Measurements from ENCODE around the gene GATA6. TPM values are rescaled to one million over a fixed set of nuclear protein-coding genes. Genes with fewer than 3 reads are reported as not detected.

GATA6 gene
- total RNA-seq, 1 experiment from 2014 or later: 3.3 TPM

GRCh38 chr18:22241921-22242361 is 72.6 kb downstream of the GATA6 start:
- RAD21 ChIA-PET (ENCODE audit: low non-redundant PET in 1 of 2, low total read pairs in 2 of 2, uncharacterized antibody in 2 of 2, unreplicated experiment in 2 of 2): no interaction called here
- Histone ChIP-seq H3K36me3 (ENCODE audit: control insufficient read depth in 1 of 2, insufficient read depth in 2 of 2, low read length in 2 of 2) (no peaks in the 10 kb centered on the region), H3K9me2 (ENCODE audit: insufficient read depth) (no peaks in the 10 kb centered on the region), H3K9me3 (ENCODE audit: control insufficient read depth in 1 of 2, insufficient read depth in 1 of 2, low read depth in 1 of 2, low read length in 2 of 2) (no peaks in the 10 kb centered on the region), H2AFZ (ENCODE audit: low read depth, low read length, poor library complexity, severe bottlenecking) (no peak overlapping the region), H3K27ac (ENCODE audit: low read depth, low read length) (no peak overlapping the region), H3K4me2 (ENCODE audit: low read length) (no peak overlapping the region), H3K27me3 (ENCODE audit: insufficient read depth, low read length) (no peaks in the 10 kb centered on the region), H3K4me1 (ENCODE audit: control insufficient read depth in 1 of 2, insufficient read depth in 2 of 2, low read length in 2 of 2) (no peaks in the 10 kb centered on the region), H4K20me1 (ENCODE audit: insufficient read depth) (no peaks in the 10 kb centered on the region), H3K79me2 (ENCODE audit: insufficient read depth, low read length) (no peaks in the 10 kb centered on the region), H3K9ac (ENCODE audit: low read length) (no peak overlapping the region), H3K4me3 (replicated peaks in 1 of 2; ENCODE audit: low read depth in 1 of 2, low read length in 2 of 2) (no peak overlapping the region)
- POLR2A ChIA-PET: no interaction called here
- no TSS peak for BruUV-seq (replicated peaks)
- intact Hi-C loops (cut with micrococcal nuclease): no loop called here
- TF ChIP-seq ELF1 (IDR thresholded peaks at IDR 0.05; ENCODE audit: borderline replicate concordance, low read depth) (no peak), TCF7L2 (IDR thresholded peaks at IDR 0.05; ENCODE audit: borderline replicate concordance, extremely low read depth, insufficient read depth, insufficient read length) (no peak), ZFX (IDR thresholded peaks at IDR 0.05) (no peak), SRF (IDR thresholded peaks at IDR 0.05; ENCODE audit: low read depth) (no peak), POLR2AphosphoS5 (IDR thresholded peaks at IDR 0.05; ENCODE audit: low read depth, low read length) (no peak), CEBPB (IDR thresholded peaks at IDR 0.05; ENCODE audit: low read depth) (no peak)
- CTCF ChIA-PET: no interaction called here
- no peak for DNase-seq (ENCODE audit: low read depth, low spot score)
- ATAC-seq: no peak

GRCh38 chr18:22243513-22243912 is 74.1 kb downstream of the GATA6 start:
- no peak for TF ChIP-seq ELF1 (IDR thresholded peaks at IDR 0.05; ENCODE audit: borderline replicate concordance, low read depth)
- TF ChIP-seq TCF7L2 (IDR thresholded peaks at IDR 0.05; ENCODE audit: borderline replicate concordance, extremely low read depth, insufficient read depth, insufficient read length): no peak
- TF ChIP-seq ZFX (IDR thresholded peaks at IDR 0.05): no peak
- TF ChIP-seq RAD21 (IDR thresholded peaks at IDR 0.05; ENCODE audit: low read depth): no peak
- TF ChIP-seq SRF (IDR thresholded peaks at IDR 0.05; ENCODE audit: low read depth): no peak
- no peak for TF ChIP-seq MAX (IDR thresholded peaks at IDR 0.05)
- TF ChIP-seq REST (IDR thresholded peaks at IDR 0.05; ENCODE audit: low read depth): no peak
- no peak for TF ChIP-seq POLR2AphosphoS5 (IDR thresholded peaks at IDR 0.05; ENCODE audit: low read depth, low read length)
- TF ChIP-seq ATF3 (IDR thresholded peaks at IDR 0.05): no peak
- TF ChIP-seq CBX3 (IDR thresholded peaks at IDR 0.05; ENCODE audit: low read depth): no peak
- Histone ChIP-seq H3K36me3 (ENCODE audit: control insufficient read depth in 1 of 2, insufficient read depth in 2 of 2, low read length in 2 of 2) (no peaks in the 10 kb centered on the region), H4K20me1 (ENCODE audit: insufficient read depth) (no peaks in the 10 kb centered on the region), H3K4me1 (ENCODE audit: control insufficient read depth in 1 of 2, insufficient read depth in 2 of 2, low read length in 2 of 2) (no peaks in the 10 kb centered on the region), H3K79me2 (ENCODE audit: insufficient read depth, low read length) (no peaks in the 10 kb centered on the region), H3K9ac (ENCODE audit: low read length) (no peak overlapping the region), H3K27me3 (ENCODE audit: insufficient read depth, low read length) (no peaks in the 10 kb centered on the region), H3K9me2 (ENCODE audit: insufficient read depth) (no peaks in the 10 kb centered on the region), H2AFZ (ENCODE audit: low read depth, low read length, poor library complexity, severe bottlenecking) (no peak overlapping the region), H3K27ac (ENCODE audit: low read depth, low read length) (no peak overlapping the region), H3K9me3 (ENCODE audit: control insufficient read depth in 1 of 2, insufficient read depth in 1 of 2, low read depth in 1 of 2, low read length in 2 of 2) (no peaks in the 10 kb centered on the region), H3K4me3 (replicated peaks in 1 of 2; ENCODE audit: low read depth in 1 of 2, low read length in 2 of 2) (no peak overlapping the region), H3K4me2 (ENCODE audit: low read length) (no peak overlapping the region)
- ATAC-seq (no peak), DNase-seq (ENCODE audit: low read depth, low spot score) (no peak)
- RAD21 ChIA-PET (ENCODE audit: low non-redundant PET in 1 of 2, low total read pairs in 2 of 2, uncharacterized antibody in 2 of 2, unreplicated experiment in 2 of 2): no interaction called here
- no TSS peak for BruUV-seq (replicated peaks)
- CTCF ChIA-PET: no interaction called here
- POLR2A ChIA-PET: no interaction called here
- intact Hi-C loops (cut with micrococcal nuclease): no loop called here

All from HCT116 (cell line).